Tibial nerve (tissue), 4 donors: ENCODE measurements around the gene RNF213.

ENCODE experiments used
- CTCF ChIP-seq, 5 experiments: fragments of 200-600 bp in 3 of 5; fragments of 450-650 bp in 2 of 5; sonication (generic) in 3 of 5; IDR thresholded peaks; one replicate each; pipeline ENCODE4 v1.5.1; 2016 to 2019; ENCODE audit warnings: antibody characterized with exemption in 5 of 5, mild to moderate bottlenecking in 3 of 5, moderate library complexity in 2 of 5
- EP300 ChIP-seq, 2 donors: sonication (generic); formaldehyde crosslinking; IDR thresholded peaks; one replicate each; pipeline ENCODE4 v1.6.1; 2017; ENCODE audit warnings: antibody characterized with exemption in 2 of 2, mild to moderate bottlenecking in 1 of 2
- POLR2A ChIP-seq, 2 donors: fragments of 450-650 bp; IDR thresholded peaks; one replicate each; pipeline ENCODE4 v1.6.1; 2017; ENCODE audit warnings: antibody characterized with exemption in 2 of 2, mild to moderate bottlenecking in 2 of 2, moderate library complexity in 2 of 2

- TF ChIP-seq CTCF (IDR thresholded peaks at IDR 0.05) (no peak), POLR2A (IDR thresholded peaks at IDR 0.05) (no peak), EP300 (IDR thresholded peaks at IDR 0.05) (no peak)
Measured at GRCh38 chr17:80382446-80382845, 121.8 kb downstream of the RNF213 start.
